Natural killer cell (primary cell): ENCODE data around the gene GMPPB. TPM values are rescaled to one million over a fixed set of nuclear protein-coding genes. Genes with fewer than 3 reads are reported as not detected.
"Not testable (repeated sequence)": the region's sequence is repeated elsewhere in the genome, so short reads cannot be mapped to it uniquely, and the experiment has no call there.

Source experiments
- ATAC-seq, 3 donors: fragments of 150-1000 bp in 2 of 3; fragments of 200-7000 bp in 1 of 3; cut with Tn5 transposase; 1 replicate in 1 of 3; 2 replicates in 2 of 3; pipeline ENCODE4 v1.10.0; 2021; ENCODE audit warnings: mild to moderate bottlenecking in 2 of 3, moderate library complexity in 2 of 3
- DNase-seq, 2 donors: peaks; one replicate each; pipeline versions ENCODE4 v3.0.0 to v3.0.0-alpha.2; 2013 to 2021; ENCODE audit warnings: mixed read lengths in 1 of 2
- H3K27ac ChIP-seq: one replicate; pipeline ENCODE4 v1.5.1; 2013; ENCODE audit warnings: mild to moderate bottlenecking, low read length
- H3K27me3 ChIP-seq: one replicate; pipeline ENCODE4 v1.6.1; 2013; ENCODE audit warnings: low read length; ENCODE audit not compliant: control insufficient read depth, insufficient read depth
- H3K36me3 ChIP-seq: one replicate; pipeline ENCODE4 v1.6.1; 2013; ENCODE audit warnings: low read length; ENCODE audit not compliant: control insufficient read depth, insufficient read depth
- H3K4me1 ChIP-seq: one replicate; pipeline ENCODE4 v1.6.1; 2013; ENCODE audit warnings: low read length; ENCODE audit not compliant: control insufficient read depth, insufficient read depth
- H3K4me3 ChIP-seq: one replicate; pipeline ENCODE4 v1.5.1; 2013; ENCODE audit warnings: low read length
- H3K9me3 ChIP-seq: one replicate; pipeline ENCODE4 v1.6.1; 2013; ENCODE audit warnings: low read length; ENCODE audit not compliant: control insufficient read depth, insufficient read depth
- H3K27ac Mint-ChIP-seq, 2 donors: one replicate each; pipeline ENCODE4 v1.8.0; 2022; ENCODE audit warnings: mild to moderate bottlenecking in 2 of 2, mixed read lengths in 2 of 2, moderate library complexity in 1 of 2
- H3K27me3 Mint-ChIP-seq, 2 donors: one replicate each; pipeline ENCODE4 v1.8.0; 2022; ENCODE audit warnings: low read depth in 2 of 2, mixed read lengths in 2 of 2
- H3K36me3 Mint-ChIP-seq: one replicate; pipeline ENCODE4 v1.8.0; 2022; ENCODE audit warnings: mixed read lengths
- H3K4me1 Mint-ChIP-seq, 2 donors: one replicate each; pipeline ENCODE4 v1.8.0; 2022; ENCODE audit warnings: mixed read lengths in 2 of 2
- H3K4me3 Mint-ChIP-seq: one replicate; pipeline ENCODE4 v1.8.0; 2022; ENCODE audit warnings: mild to moderate bottlenecking, moderate library complexity, mixed read lengths
- H3K9me3 Mint-ChIP-seq, 2 donors: one replicate each; pipeline ENCODE4 v1.8.0; 2022; ENCODE audit warnings: mixed read lengths in 2 of 2
- CTCF ChIP-seq: fragments of 200-600 bp; IDR thresholded peaks from one replicate; pipeline ENCODE4 v1.8.0; 2022; ENCODE audit warnings: antibody characterized with exemption
- WGBS: methylation state at CpG from one replicate; pipeline ENCODE4 v1.1.7; 2013; ENCODE audit warnings: missing lambda C conversion rate; ENCODE audit not compliant: insufficient coverage; 5-methylcytosine and 5-hydroxymethylcytosine counted together
- intact Hi-C: fragments of 100-400 bp; cut with micrococcal nuclease; formaldehyde crosslinking; loops from one replicate; pipeline ENCODE4 v1.14.2; 2022
- total RNA-seq, 4 donors: library from RNA; stranded (reverse); fragments of 120-200 nt in 1 of 4; gene quantifications; one replicate each; pipeline versions ENCODE4 v1.2.3 to v1.2.4, GENCODE V29; 2013 to 2022

Gene GMPPB
- total RNA-seq, 3 donors from 2014 or later (not counting 1 experiment from before 2014, with no cell fraction given), result 24.1 to 28.9 (median 27.5) TPM

- H3K4me1 Mint-ChIP-seq, result peaks cover 0 to 7% of the 10 kb centered on the region in 2 donors
- ATAC-seq (no peak), DNase-seq (no peak)
- WGBS, result 90% methylated on average over 13 of the region's 13 CpGs
- H3K4me3 Mint-ChIP-seq, result no peak overlapping the region
- H3K36me3 Mint-ChIP-seq, result no peaks in the 10 kb centered on the region
- no peak for TF ChIP-seq CTCF
- Histone ChIP-seq H3K36me3 (peaks cover 46% of the 10 kb centered on the region), H3K27ac (no peak overlapping the region), H3K4me1 (no peaks in the 10 kb centered on the region), H3K9me3 (no peaks in the 10 kb centered on the region), H3K27me3 (no peaks in the 10 kb centered on the region), H3K4me3 (no peak overlapping the region)
- H3K9me3 Mint-ChIP-seq, result no peaks in the 10 kb centered on the region
- no peaks in the 10 kb centered on the region for H3K27me3 Mint-ChIP-seq
- intact Hi-C loops, result no loop called here
- H3K27ac Mint-ChIP-seq, result no peak overlapping the region
Measured at GRCh38 chr3:49700453-49701128, 23.2 kb downstream of the GMPPB start.

GRCh38 chr3:49700014-49700413 is 23.7 kb downstream of the GMPPB start:
- no peaks in the 10 kb centered on the region for H3K27me3 ChIP-seq
- H3K4me1 ChIP-seq, result no peaks in the 10 kb centered on the region
- no peak for TF ChIP-seq CTCF
- no peaks in the 10 kb centered on the region for H3K9me3 ChIP-seq
- no peaks in the 10 kb centered on the region for H3K9me3 Mint-ChIP-seq
- ATAC-seq, result no peak
- no peak overlapping the region for H3K4me3 ChIP-seq
- H3K4me3 Mint-ChIP-seq, result no peak overlapping the region
- no peaks in the 10 kb centered on the region for H3K36me3 Mint-ChIP-seq
- 93% methylated on average over 8 of the region's 8 CpGs for WGBS
- intact Hi-C loops, result no loop called here
- H3K27ac Mint-ChIP-seq, result no peak overlapping the region
- no peak overlapping the region for H3K27ac ChIP-seq
- H3K4me1 Mint-ChIP-seq, result peaks cover 0 to 7% of the 10 kb centered on the region in 2 donors
- no peaks in the 10 kb centered on the region for H3K27me3 Mint-ChIP-seq
- peaks cover 46% of the 10 kb centered on the region for H3K36me3 ChIP-seq
- DNase-seq, result no peak

- WGBS, result 95% methylated on average over 16 of the region's 16 CpGs
- DNase-seq, result no peak
- Histone ChIP-seq H3K4me3 (no peak overlapping the region), H3K4me1 (no peaks in the 10 kb centered on the region), H3K36me3 (peaks cover 43% of the 10 kb centered on the region), H3K9me3 (no peaks in the 10 kb centered on the region), H3K27me3 (no peaks in the 10 kb centered on the region), H3K27ac (no peak overlapping the region)
- Mint-ChIP-seq H3K4me1 (peaks cover 0 to 7% of the 10 kb centered on the region in 2 donors), H3K36me3 (no peaks in the 10 kb centered on the region), H3K4me3 (no peak overlapping the region), H3K27me3 (no peaks in the 10 kb centered on the region), H3K27ac (no peak overlapping the region), H3K9me3 (no peaks in the 10 kb centered on the region)
- intact Hi-C loops, result no loop called here
- no peak for ATAC-seq
- no peak for TF ChIP-seq CTCF
Measured at GRCh38 chr3:49699281-49699979, 24.3 kb downstream of the GMPPB start.

GRCh38 chr3:49695350-49696015 is 28.3 kb downstream of the GMPPB start:
- not testable (repeated sequence) for H3K27ac Mint-ChIP-seq, DNase-seq

GRCh38 chr3:49694409-49695070 is 29.2 kb downstream of the GMPPB start:
- H3K27ac ChIP-seq, ATAC-seq, H3K36me3 Mint-ChIP-seq, intact Hi-C loops, H3K27me3 Mint-ChIP-seq, H3K27me3 ChIP-seq, DNase-seq, H3K27ac Mint-ChIP-seq, H3K4me3 ChIP-seq, H3K9me3 ChIP-seq, H3K9me3 Mint-ChIP-seq, H3K4me3 Mint-ChIP-seq: not testable (repeated sequence)
- 84% methylated on average over 6 of the region's 6 CpGs for WGBS
- peaks cover 17% of the 10 kb centered on the region for H3K36me3 ChIP-seq
- peaks cover 23 to 33% of the 10 kb centered on the region in 2 donors for H3K4me1 Mint-ChIP-seq
- H3K4me1 ChIP-seq, result peaks cover 20% of the 10 kb centered on the region

More at GRCh38 chr3:49695350-49696015, 28.3 kb downstream of the GMPPB start:
- ATAC-seq, H3K9me3 ChIP-seq, H3K27ac ChIP-seq, H3K36me3 Mint-ChIP-seq, intact Hi-C loops, H3K4me3 ChIP-seq, H3K27me3 Mint-ChIP-seq, H3K4me3 Mint-ChIP-seq, H3K9me3 Mint-ChIP-seq, H3K27me3 ChIP-seq: not testable (repeated sequence)
- Histone ChIP-seq H3K4me1 (peaks cover 10% of the 10 kb centered on the region), H3K36me3 (peaks cover 25% of the 10 kb centered on the region)
- WGBS, result 100% methylated on average over 2 of the region's 4 CpGs
- H3K4me1 Mint-ChIP-seq, result peaks cover 14 to 24% of the 10 kb centered on the region in 2 donors
